ENCODE measurements around the gene PPM1K. TPM values are rescaled to one million over a fixed set of nuclear protein-coding genes. Genes with fewer than 3 reads are reported as not detected.

PPM1K gene
- total and polyA plus RNA-seq, 2 donors (not counting 1 experiment from before 2014, with no cell fraction given) = 80.2 to 145 TPM

DNA sequence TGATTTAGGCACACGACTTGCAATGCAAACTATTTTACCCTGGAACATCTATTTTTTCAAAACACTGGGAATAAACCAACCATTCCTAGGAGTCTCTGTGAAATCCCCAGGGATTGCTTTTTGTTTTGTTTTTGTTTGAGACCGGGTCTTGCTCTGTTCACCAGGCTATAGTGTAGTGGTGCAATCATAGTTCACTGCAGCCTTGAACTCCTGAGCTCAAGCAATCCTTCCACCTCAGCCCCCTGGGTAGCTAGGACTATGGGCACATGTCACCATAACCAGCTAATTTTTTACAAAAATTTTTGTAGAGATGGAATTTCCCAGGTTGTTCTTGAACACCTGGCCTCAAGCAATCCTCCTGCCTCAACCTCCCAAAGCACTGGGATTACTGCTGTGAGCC, 37.8 kb downstream of the PPM1K start:
- H3K4me2 ChIP-seq (replicated peaks; ENCODE audit: low read depth, low read length, poor library complexity, severe bottlenecking) = no peak overlapping the region
- H3K4me3 Mint-ChIP-seq = no peak overlapping the region
- ATAC-seq (ENCODE audit: low read depth) = no peak

More for the DNA sequence above, 37.8 kb downstream of the PPM1K start:
- Mint-ChIP-seq H3K9me3 (ENCODE audit: insufficient read depth) (no peaks in the 10 kb centered on the region), H3K4me1 (peaks cover 13% of the 10 kb centered on the region), H3K27ac (no peak overlapping the region), H3K27me3 (no peaks in the 10 kb centered on the region)
- ChIA-PET CTCF (no interaction called here), POLR2A (no interaction called here)
- Histone ChIP-seq H3K27ac (ENCODE audit: low read length in 2 of 2) (no peak overlapping the region), H3K36me3 (replicated peaks in 1 of 2; ENCODE audit: control extremely low read depth in 1 of 2, control insufficient read depth in 1 of 2, extremely low read depth in 1 of 2, insufficient read depth in 2 of 2, low read length in 1 of 2) (no peaks in the 10 kb centered on the region), H3K9me3 (ENCODE audit: control extremely low read depth in 1 of 3, control insufficient read depth in 2 of 3, insufficient read depth in 1 of 3, low read length in 2 of 3) (no peaks in the 10 kb centered on the region), H4K20me1 (ENCODE audit: control insufficient read depth, insufficient read depth, low read length, poor library complexity, severe bottlenecking) (no peaks in the 10 kb centered on the region), H3K4me1 (ENCODE audit: control insufficient read depth in 2 of 2, insufficient read depth in 2 of 2, low read length in 2 of 2) (peaks cover 9% of the 10 kb centered on the region in 2 donors), H3K9ac (ENCODE audit: low read length) (no peak overlapping the region), H3K27me3 (replicated peaks in 1 of 4; ENCODE audit: control extremely low read depth in 1 of 4, control insufficient read depth in 3 of 4, insufficient read depth in 4 of 4, low read length in 3 of 4) (no peaks in the 10 kb centered on the region), H3K79me2 (ENCODE audit: control insufficient read depth, insufficient read depth, low read length) (no peaks in the 10 kb centered on the region), H3K4me3 (ENCODE audit: control extremely low read depth in 1 of 5, extremely low read depth in 1 of 5, insufficient read depth in 1 of 5, low read depth in 2 of 5, low read length in 4 of 5) (no peak overlapping the region), H2AFZ (ENCODE audit: insufficient read depth, low read depth, low read length, poor library complexity, severe bottlenecking) (no peak overlapping the region)
- DNase-seq = no peak
- no peak for TF ChIP-seq EZH2 (IDR thresholded peaks at IDR 0.05; ENCODE audit: borderline replicate concordance, insufficient read depth, low read depth, low read length, poor library complexity, severe bottlenecking)
- no peak for TF ChIP-seq CTCF (IDR thresholded peaks at IDR 0.05)
- intact Hi-C loops (cut with micrococcal nuclease) = no loop called here
- WGBS (ENCODE audit: insufficient coverage) = no CpG with 5 or more reads among the region's 2 CpGs

Measured in B cell (primary cell).